ENCODE results near the gene NLGN2. TPM values are rescaled to one million over a fixed set of nuclear protein-coding genes. Genes with fewer than 3 reads are reported as not detected.

NLGN2 gene
- total and polyA plus RNA-seq, 2 donors (not counting 1 experiment from before 2014, with no cell fraction given) = 0.52 to 3.4 TPM

- ChIA-PET CTCF (no interaction called here), POLR2A (interaction anchor here (0.6 to 1.3 kb wide), 4 partner anchors 11 to 88 kb away, joined by 3 to 4 read pairs (median 4); partner anchors contain the start of gene ZBTB4)
- H3K9ac ChIP-seq (ENCODE audit: low read length) = no peak overlapping the region
- TF ChIP-seq EZH2 (IDR thresholded peaks at IDR 0.05; ENCODE audit: borderline replicate concordance, insufficient read depth, low read depth, low read length, poor library complexity, severe bottlenecking) = no peak
- TF ChIP-seq CTCF (IDR thresholded peaks at IDR 0.05) = no peak
- no peak overlapping the region for H3K4me3 ChIP-seq (ENCODE audit: control extremely low read depth in 1 of 5, extremely low read depth in 1 of 5, insufficient read depth in 1 of 5, low read depth in 2 of 5, low read length in 4 of 5)
- ATAC-seq (ENCODE audit: low read depth) (no peak), DNase-seq (no peak)
- peaks cover 31% of the 10 kb centered on the region for H3K79me2 ChIP-seq (ENCODE audit: control insufficient read depth, insufficient read depth, low read length)
- no peak overlapping the region for H3K27ac ChIP-seq (ENCODE audit: low read length in 2 of 2)
- H3K27ac Mint-ChIP-seq = no peak overlapping the region
- H3K4me1 ChIP-seq (ENCODE audit: control insufficient read depth in 2 of 2, insufficient read depth in 2 of 2, low read length in 2 of 2) = peaks cover 8 to 13% of the 10 kb centered on the region in 2 donors
- H3K9me3 Mint-ChIP-seq (ENCODE audit: insufficient read depth) = no peaks in the 10 kb centered on the region
- H3K4me1 Mint-ChIP-seq = peaks cover 18% of the 10 kb centered on the region
- H3K27me3 ChIP-seq (replicated peaks in 1 of 4; ENCODE audit: control extremely low read depth in 1 of 4, control insufficient read depth in 3 of 4, insufficient read depth in 4 of 4, low read length in 3 of 4) = no peaks in the 10 kb centered on the region
- 69% methylated on average over 3 of the region's 9 CpGs for WGBS (ENCODE audit: insufficient coverage)
- no peaks in the 10 kb centered on the region for H3K9me3 ChIP-seq (ENCODE audit: control extremely low read depth in 1 of 3, control insufficient read depth in 2 of 3, insufficient read depth in 1 of 3, low read length in 2 of 3)
- H3K4me3 Mint-ChIP-seq = no peak overlapping the region
- peaks cover 40% of the 10 kb centered on the region for H4K20me1 ChIP-seq (ENCODE audit: control insufficient read depth, insufficient read depth, low read length, poor library complexity, severe bottlenecking)
- no peak overlapping the region for H3K4me2 ChIP-seq (replicated peaks; ENCODE audit: low read depth, low read length, poor library complexity, severe bottlenecking)
- H3K36me3 ChIP-seq (replicated peaks in 1 of 2; ENCODE audit: control extremely low read depth in 1 of 2, control insufficient read depth in 1 of 2, extremely low read depth in 1 of 2, insufficient read depth in 2 of 2, low read length in 1 of 2) = peaks cover 0 to 29% of the 10 kb centered on the region in 2 experiments
- H3K27me3 Mint-ChIP-seq = no peaks in the 10 kb centered on the region
- no peak overlapping the region for H2AFZ ChIP-seq (ENCODE audit: insufficient read depth, low read depth, low read length, poor library complexity, severe bottlenecking)
- intact Hi-C loops (cut with micrococcal nuclease) = no loop called here
Measured at GRCh38 chr17:7466318-7466638, 58.6 kb downstream of the NLGN2 start.

GRCh38 chr17:7466639-7467341, 59.1 kb downstream of the NLGN2 start:
- ATAC-seq (ENCODE audit: low read depth) (no peak), DNase-seq (no peak)
- H3K4me2 ChIP-seq (replicated peaks; ENCODE audit: low read depth, low read length, poor library complexity, severe bottlenecking) = peak overlapping the region; percentile 11
- no peaks in the 10 kb centered on the region for H3K9me3 ChIP-seq (ENCODE audit: control extremely low read depth in 1 of 3, control insufficient read depth in 2 of 3, insufficient read depth in 1 of 3, low read length in 2 of 3)
- H3K9ac ChIP-seq (ENCODE audit: low read length) = no peak overlapping the region
- no peaks in the 10 kb centered on the region for H3K27me3 ChIP-seq (replicated peaks in 1 of 4; ENCODE audit: control extremely low read depth in 1 of 4, control insufficient read depth in 3 of 4, insufficient read depth in 4 of 4, low read length in 3 of 4)
- H2AFZ ChIP-seq (ENCODE audit: insufficient read depth, low read depth, low read length, poor library complexity, severe bottlenecking) = no peak overlapping the region
- Mint-ChIP-seq H3K4me3 (no peak overlapping the region), H3K27ac (no peak overlapping the region), H3K4me1 (peaks cover 23% of the 10 kb centered on the region), H3K27me3 (no peaks in the 10 kb centered on the region), H3K9me3 (ENCODE audit: insufficient read depth) (no peaks in the 10 kb centered on the region)
- ChIA-PET CTCF (no interaction called here), POLR2A (interaction anchor here (0.6 to 1.3 kb wide), 4 partner anchors 8 to 87 kb away, joined by 3 to 9 read pairs (median 4); partner anchors contain the start of gene ZBTB4)
- no peak overlapping the region for H3K4me3 ChIP-seq (ENCODE audit: control extremely low read depth in 1 of 5, extremely low read depth in 1 of 5, insufficient read depth in 1 of 5, low read depth in 2 of 5, low read length in 4 of 5)
- WGBS (ENCODE audit: insufficient coverage) = 89% methylated on average over 14 of the region's 16 CpGs
- H4K20me1 ChIP-seq (ENCODE audit: control insufficient read depth, insufficient read depth, low read length, poor library complexity, severe bottlenecking) = peaks cover 42% of the 10 kb centered on the region
- peaks cover 8 to 18% of the 10 kb centered on the region in 2 donors for H3K4me1 ChIP-seq (ENCODE audit: control insufficient read depth in 2 of 2, insufficient read depth in 2 of 2, low read length in 2 of 2)
- H3K36me3 ChIP-seq (replicated peaks in 1 of 2; ENCODE audit: control extremely low read depth in 1 of 2, control insufficient read depth in 1 of 2, extremely low read depth in 1 of 2, insufficient read depth in 2 of 2, low read length in 1 of 2) = peaks cover 0 to 33% of the 10 kb centered on the region in 2 experiments
- H3K27ac ChIP-seq (ENCODE audit: low read length in 2 of 2) = no peak overlapping the region
- intact Hi-C loops (cut with micrococcal nuclease) = no loop called here
- H3K79me2 ChIP-seq (ENCODE audit: control insufficient read depth, insufficient read depth, low read length) = peaks cover 36% of the 10 kb centered on the region
- TF ChIP-seq EZH2 (IDR thresholded peaks at IDR 0.05; ENCODE audit: borderline replicate concordance, insufficient read depth, low read depth, low read length, poor library complexity, severe bottlenecking) (no peak), CTCF (IDR thresholded peaks at IDR 0.05) (no peak)
